Panc1 (cell line): ENCODE data around the gene SND1. TPM values are rescaled to one million over a fixed set of nuclear protein-coding genes. Genes with fewer than 3 reads are reported as not detected.

ENCODE experiments used
- ATAC-seq: fragments of 200-7000 bp; cut with Tn5 transposase; 2 replicates; pipeline ENCODE4 v1.9.1; 2020; ENCODE audit warnings: mild to moderate bottlenecking, moderate library complexity
- BruUV-seq: library from RNA; stranded (reverse); fragments of 400-500 nt; replicated peaks from 2 replicates; lab custom pipeline; 2021; lab: Mats Ljungman, UMichigan
- CTCF ChIA-PET: fragments of 300-600 bp; sonication (Branson Sonifier 250); formaldehyde crosslinking; loops from one replicate; lab custom pipeline; 2022; ENCODE audit warnings: antibody characterized with exemption; lab: Charles Lee
- POLR2A ChIA-PET: fragments of 300-600 bp; sonication (Branson Sonifier 250); formaldehyde crosslinking; loops from one replicate; lab custom pipeline; 2022; ENCODE audit warnings: antibody characterized with exemption; lab: Charles Lee
- DNase-seq: peaks from one replicate; pipeline ENCODE4 v3.0.0-alpha.2; 2010; ENCODE audit warnings: low read depth, low spot score
- H3K27ac ChIP-seq: 2 replicates; pipeline ENCODE4 v1.5.1; 2011; ENCODE audit warnings: mild to moderate bottlenecking, low read length, inconsistent platforms
- H3K27me3 ChIP-seq: fragments of 200-500 bp; sonication (Bioruptor generic); 2 replicates; pipeline ENCODE4 v1.6.0; 2014; ENCODE audit warnings: low read length, inconsistent platforms; ENCODE audit not compliant: control insufficient read depth, insufficient read depth
- H3K36me3 ChIP-seq: fragments of 200-500 bp; sonication (Bioruptor generic); 2 replicates; pipeline ENCODE4 v1.5.1; 2014; ENCODE audit warnings: inconsistent platforms, mild to moderate bottlenecking, low read length, moderate library complexity; ENCODE audit not compliant: control insufficient read depth, insufficient read depth
- H3K4me1 ChIP-seq: 2 replicates; pipeline ENCODE4 v1.5.1; 2011; ENCODE audit warnings: inconsistent platforms, mild to moderate bottlenecking, low read length, moderate library complexity; ENCODE audit not compliant: control insufficient read depth, insufficient read depth
- H3K4me3 ChIP-seq, 2 experiments: 2 replicates each; pipeline ENCODE4 v1.5.1; 2011 to 2012; ENCODE audit warnings: low read depth in 2 of 2, low read length in 2 of 2, mild to moderate bottlenecking in 2 of 2, inconsistent platforms in 1 of 2, moderate library complexity in 1 of 2
- H3K9me3 ChIP-seq: fragments of 200-500 bp; sonication (Bioruptor generic); 2 replicates; pipeline ENCODE4 v1.5.1; 2014; ENCODE audit warnings: low read depth, mild to moderate bottlenecking, inconsistent platforms, low read length, moderate library complexity; ENCODE audit not compliant: control insufficient read depth, insufficient read depth
- POLR2AphosphoS5 ChIP-seq: IDR thresholded peaks from 2 replicates; pipeline ENCODE4 v1.6.1; 2012; ENCODE audit warnings: mild to moderate bottlenecking, low read depth, low read length, moderate library complexity
- SIN3A ChIP-seq: IDR thresholded peaks from 2 replicates; pipeline ENCODE4 v1.6.1; 2012; ENCODE audit warnings: low read depth, mild to moderate bottlenecking, low read length, moderate library complexity, borderline replicate concordance; ENCODE audit not compliant: insufficient read depth
- TCF7L2 ChIP-seq: IDR thresholded peaks from 2 replicates; pipeline ENCODE4 v1.6.1; 2011; ENCODE audit warnings: mild to moderate bottlenecking, low read depth, low read length, inconsistent platforms
- in situ Hi-C: cut with HindIII; loops from 2 replicates; pipeline ENCODE4 v1.10.0; 2016; ENCODE audit warnings: low sequenced_read_pairs, low pct_unique_long_range_greater_than_20kb
- intact Hi-C: fragments of 100-400 bp; cut with micrococcal nuclease; formaldehyde crosslinking; loops from one replicate; pipeline ENCODE4 v1.10.0; 2022; ENCODE audit not compliant: unreplicated experiment
- total RNA-seq: library from RNA; stranded (reverse); gene quantifications from one replicate; pipeline ENCODE4 v1.2.1, GENCODE V29; 2021; ENCODE audit not compliant: unreplicated experiment
- TF ChIP-seq, protein P1 (sequence below): fragments of 450-650 bp; IDR thresholded peaks from 2 replicates; pipeline ENCODE4 v1.5.1; 2017; ENCODE audit warnings: mild to moderate bottlenecking
- TF ChIP-seq, protein P2 (sequence below), 2 experiments: IDR thresholded peaks; 2 replicates each; pipeline ENCODE4 v1.6.1; 2011 to 2012; ENCODE audit warnings: low read depth in 2 of 2, control low read depth in 1 of 2, low read length in 1 of 2, mild to moderate bottlenecking in 1 of 2, moderate library complexity in 1 of 2; ENCODE audit not compliant: insufficient read depth in 1 of 2

The SND1 gene
- total RNA-seq, 1 experiment from 2014 or later, result 176 TPM

DNA sequence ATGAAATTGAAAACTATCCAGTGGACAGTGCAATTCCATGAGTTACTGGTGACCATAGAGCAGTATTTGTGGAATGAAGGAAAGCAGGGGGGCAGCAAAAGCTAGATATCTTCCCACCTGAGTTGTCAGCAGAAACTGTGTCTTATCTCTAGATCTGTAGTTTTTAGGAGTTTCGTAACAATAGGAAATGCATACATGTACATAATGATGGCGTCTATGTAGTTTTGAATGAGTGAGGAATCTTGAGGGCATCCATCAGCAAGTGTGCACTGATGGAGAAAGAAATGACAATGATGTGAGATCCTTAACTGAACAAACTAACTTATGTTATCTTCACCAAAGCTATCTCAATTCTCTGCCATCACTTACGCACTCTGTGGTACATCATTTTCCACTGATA, 264.7 kb downstream of the SND1 start:
- ATAC-seq, result no peak
- Histone ChIP-seq H3K4me3 (no peak overlapping the region), H3K27me3 (no peaks in the 10 kb centered on the region), H3K9me3 (no peaks in the 10 kb centered on the region), H3K4me1 (no peaks in the 10 kb centered on the region), H3K36me3 (no peaks in the 10 kb centered on the region), H3K27ac (no peak overlapping the region)
- in situ Hi-C loops, result no loop called here
- DNase-seq, result no peak
- TF ChIP-seq SIN3A (no peak), POLR2AphosphoS5 (no peak), TCF7L2 (no peak)
- TF ChIP-seq, protein P1, sequence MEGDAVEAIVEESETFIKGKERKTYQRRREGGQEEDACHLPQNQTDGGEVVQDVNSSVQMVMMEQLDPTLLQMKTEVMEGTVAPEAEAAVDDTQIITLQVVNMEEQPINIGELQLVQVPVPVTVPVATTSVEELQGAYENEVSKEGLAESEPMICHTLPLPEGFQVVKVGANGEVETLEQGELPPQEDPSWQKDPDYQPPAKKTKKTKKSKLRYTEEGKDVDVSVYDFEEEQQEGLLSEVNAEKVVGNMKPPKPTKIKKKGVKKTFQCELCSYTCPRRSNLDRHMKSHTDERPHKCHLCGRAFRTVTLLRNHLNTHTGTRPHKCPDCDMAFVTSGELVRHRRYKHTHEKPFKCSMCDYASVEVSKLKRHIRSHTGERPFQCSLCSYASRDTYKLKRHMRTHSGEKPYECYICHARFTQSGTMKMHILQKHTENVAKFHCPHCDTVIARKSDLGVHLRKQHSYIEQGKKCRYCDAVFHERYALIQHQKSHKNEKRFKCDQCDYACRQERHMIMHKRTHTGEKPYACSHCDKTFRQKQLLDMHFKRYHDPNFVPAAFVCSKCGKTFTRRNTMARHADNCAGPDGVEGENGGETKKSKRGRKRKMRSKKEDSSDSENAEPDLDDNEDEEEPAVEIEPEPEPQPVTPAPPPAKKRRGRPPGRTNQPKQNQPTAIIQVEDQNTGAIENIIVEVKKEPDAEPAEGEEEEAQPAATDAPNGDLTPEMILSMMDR, result no peak
- TF ChIP-seq, protein P2, sequence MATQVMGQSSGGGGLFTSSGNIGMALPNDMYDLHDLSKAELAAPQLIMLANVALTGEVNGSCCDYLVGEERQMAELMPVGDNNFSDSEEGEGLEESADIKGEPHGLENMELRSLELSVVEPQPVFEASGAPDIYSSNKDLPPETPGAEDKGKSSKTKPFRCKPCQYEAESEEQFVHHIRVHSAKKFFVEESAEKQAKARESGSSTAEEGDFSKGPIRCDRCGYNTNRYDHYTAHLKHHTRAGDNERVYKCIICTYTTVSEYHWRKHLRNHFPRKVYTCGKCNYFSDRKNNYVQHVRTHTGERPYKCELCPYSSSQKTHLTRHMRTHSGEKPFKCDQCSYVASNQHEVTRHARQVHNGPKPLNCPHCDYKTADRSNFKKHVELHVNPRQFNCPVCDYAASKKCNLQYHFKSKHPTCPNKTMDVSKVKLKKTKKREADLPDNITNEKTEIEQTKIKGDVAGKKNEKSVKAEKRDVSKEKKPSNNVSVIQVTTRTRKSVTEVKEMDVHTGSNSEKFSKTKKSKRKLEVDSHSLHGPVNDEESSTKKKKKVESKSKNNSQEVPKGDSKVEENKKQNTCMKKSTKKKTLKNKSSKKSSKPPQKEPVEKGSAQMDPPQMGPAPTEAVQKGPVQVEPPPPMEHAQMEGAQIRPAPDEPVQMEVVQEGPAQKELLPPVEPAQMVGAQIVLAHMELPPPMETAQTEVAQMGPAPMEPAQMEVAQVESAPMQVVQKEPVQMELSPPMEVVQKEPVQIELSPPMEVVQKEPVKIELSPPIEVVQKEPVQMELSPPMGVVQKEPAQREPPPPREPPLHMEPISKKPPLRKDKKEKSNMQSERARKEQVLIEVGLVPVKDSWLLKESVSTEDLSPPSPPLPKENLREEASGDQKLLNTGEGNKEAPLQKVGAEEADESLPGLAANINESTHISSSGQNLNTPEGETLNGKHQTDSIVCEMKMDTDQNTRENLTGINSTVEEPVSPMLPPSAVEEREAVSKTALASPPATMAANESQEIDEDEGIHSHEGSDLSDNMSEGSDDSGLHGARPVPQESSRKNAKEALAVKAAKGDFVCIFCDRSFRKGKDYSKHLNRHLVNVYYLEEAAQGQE (IDR thresholded peaks at IDR 0.05; ENCODE audit: insufficient read depth in 1 of 2, low read depth in 2 of 2, low read length in 1 of 2), result no peak
- ChIA-PET POLR2A (no interaction called here), CTCF (no interaction called here)
- BruUV-seq, result no TSS peak
- intact Hi-C loops, result no loop called here

DNA sequence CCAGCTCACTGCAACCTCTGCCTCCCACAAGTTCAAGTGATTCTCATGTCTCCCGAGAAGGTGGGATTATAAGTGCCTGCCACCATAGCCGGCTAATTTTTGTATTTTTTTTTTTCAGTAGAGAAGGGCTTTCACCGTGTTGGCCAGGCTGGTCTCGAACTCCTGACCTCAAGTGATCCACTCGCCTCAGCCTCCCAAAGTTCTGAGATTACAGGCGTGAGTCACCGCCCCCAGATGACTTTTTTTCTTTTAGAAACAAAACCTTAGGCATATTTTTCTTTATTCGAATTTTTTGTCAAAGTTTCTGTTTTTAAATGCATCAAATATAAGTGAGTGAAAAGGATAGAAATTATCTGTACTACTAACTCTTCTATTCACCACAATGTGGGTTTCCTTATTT, 266.1 kb downstream of the SND1 start:
- ATAC-seq (no peak), DNase-seq (no peak)
- POLR2A ChIA-PET, result no interaction called here
- Histone ChIP-seq H3K27ac (no peak overlapping the region), H3K4me1 (no peaks in the 10 kb centered on the region), H3K4me3 (no peak overlapping the region), H3K27me3 (no peaks in the 10 kb centered on the region), H3K9me3 (no peaks in the 10 kb centered on the region), H3K36me3 (no peaks in the 10 kb centered on the region)
- CTCF ChIA-PET, result no interaction called here
- intact Hi-C loops (no loop called here), in situ Hi-C loops (no loop called here)
- no TSS peak for BruUV-seq
- TF ChIP-seq, protein P1, result no peak
- TF ChIP-seq POLR2AphosphoS5 (no peak), TCF7L2 (no peak), SIN3A (no peak)
- TF ChIP-seq, protein P2 (IDR thresholded peaks at IDR 0.05; ENCODE audit: insufficient read depth in 1 of 2, low read depth in 2 of 2, low read length in 1 of 2), result no peak
